ENCODE measurements around the gene ZAP70. TPM values are rescaled to one million over a fixed set of nuclear protein-coding genes. Genes with fewer than 3 reads are reported as not detected.
"Not testable (repeated sequence)": the region's sequence is repeated elsewhere in the genome, so short reads cannot be mapped to it uniquely, and the experiment has no call there.

Gene ZAP70
- total RNA-seq, 2 donors from 2014 or later = 0.86 to 1.4 TPM

DNA sequence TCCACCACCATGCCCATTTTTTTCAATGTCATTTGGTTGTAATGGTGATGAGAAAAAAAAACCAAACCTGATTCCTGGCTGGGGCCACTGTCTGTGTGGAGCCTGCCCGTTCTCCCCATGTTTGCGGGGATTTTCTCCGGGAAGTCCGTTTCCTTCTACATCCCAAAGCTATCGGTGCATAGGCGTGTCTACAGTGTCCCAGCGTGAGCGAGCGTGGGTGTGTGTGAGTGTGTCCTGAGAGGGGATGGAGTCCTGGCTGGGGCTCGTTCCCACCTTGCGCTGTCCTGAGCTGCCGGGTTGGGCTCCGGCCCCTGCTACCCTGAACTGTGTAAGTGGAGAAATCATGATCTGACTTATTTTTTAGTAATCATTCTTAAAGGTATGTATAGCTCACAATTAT, 7.3 kb upstream of the ZAP70 start:
- H3K4me3 ChIP-seq = no peak overlapping the region
- no peak for DNase-seq (ENCODE audit: low spot score)
- TF ChIP-seq, protein P1, sequence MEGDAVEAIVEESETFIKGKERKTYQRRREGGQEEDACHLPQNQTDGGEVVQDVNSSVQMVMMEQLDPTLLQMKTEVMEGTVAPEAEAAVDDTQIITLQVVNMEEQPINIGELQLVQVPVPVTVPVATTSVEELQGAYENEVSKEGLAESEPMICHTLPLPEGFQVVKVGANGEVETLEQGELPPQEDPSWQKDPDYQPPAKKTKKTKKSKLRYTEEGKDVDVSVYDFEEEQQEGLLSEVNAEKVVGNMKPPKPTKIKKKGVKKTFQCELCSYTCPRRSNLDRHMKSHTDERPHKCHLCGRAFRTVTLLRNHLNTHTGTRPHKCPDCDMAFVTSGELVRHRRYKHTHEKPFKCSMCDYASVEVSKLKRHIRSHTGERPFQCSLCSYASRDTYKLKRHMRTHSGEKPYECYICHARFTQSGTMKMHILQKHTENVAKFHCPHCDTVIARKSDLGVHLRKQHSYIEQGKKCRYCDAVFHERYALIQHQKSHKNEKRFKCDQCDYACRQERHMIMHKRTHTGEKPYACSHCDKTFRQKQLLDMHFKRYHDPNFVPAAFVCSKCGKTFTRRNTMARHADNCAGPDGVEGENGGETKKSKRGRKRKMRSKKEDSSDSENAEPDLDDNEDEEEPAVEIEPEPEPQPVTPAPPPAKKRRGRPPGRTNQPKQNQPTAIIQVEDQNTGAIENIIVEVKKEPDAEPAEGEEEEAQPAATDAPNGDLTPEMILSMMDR (IDR thresholded peaks at IDR 0.05) = no peak
- no peaks in the 10 kb centered on the region for H3K36me3 ChIP-seq
- no peaks in the 10 kb centered on the region for H3K27me3 ChIP-seq
- H3K27ac ChIP-seq = no peak overlapping the region
- no peaks in the 10 kb centered on the region for H3K9me3 ChIP-seq
- no peaks in the 10 kb centered on the region for H3K4me1 ChIP-seq

DNA sequence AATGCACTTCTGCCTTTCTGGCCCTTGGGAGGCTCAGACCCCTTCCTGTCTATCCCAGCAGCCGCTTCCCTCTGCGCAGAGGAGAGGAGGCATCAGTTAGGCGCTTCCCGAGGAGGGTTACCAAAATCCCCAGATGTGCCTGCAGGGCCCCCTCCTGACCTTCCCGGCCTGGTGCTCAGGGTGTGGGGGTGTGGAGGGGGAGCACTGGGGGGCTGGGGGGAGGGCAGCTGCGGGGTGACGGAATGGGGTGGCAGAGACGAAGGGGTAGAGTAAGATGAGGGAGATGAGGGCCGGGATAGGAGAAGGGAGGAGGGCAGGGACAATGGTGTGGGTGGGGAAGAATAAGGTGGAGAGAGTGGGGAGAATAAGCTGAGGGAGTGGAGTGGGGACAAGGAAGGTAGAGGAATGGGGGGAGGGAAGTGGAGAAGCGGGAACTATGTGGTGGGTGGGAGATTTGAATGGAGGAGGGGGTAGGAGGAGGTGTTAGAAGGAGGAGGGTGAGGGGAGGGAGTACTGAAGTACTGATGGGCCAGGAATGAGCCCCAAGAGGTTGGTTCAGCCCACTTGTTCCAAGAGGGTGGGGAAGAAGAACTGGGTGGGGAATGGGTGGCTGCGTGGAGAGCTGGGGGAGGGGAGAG, 6.5 kb upstream of the ZAP70 start:
- DNase-seq (ENCODE audit: low spot score) = no peak

DNA sequence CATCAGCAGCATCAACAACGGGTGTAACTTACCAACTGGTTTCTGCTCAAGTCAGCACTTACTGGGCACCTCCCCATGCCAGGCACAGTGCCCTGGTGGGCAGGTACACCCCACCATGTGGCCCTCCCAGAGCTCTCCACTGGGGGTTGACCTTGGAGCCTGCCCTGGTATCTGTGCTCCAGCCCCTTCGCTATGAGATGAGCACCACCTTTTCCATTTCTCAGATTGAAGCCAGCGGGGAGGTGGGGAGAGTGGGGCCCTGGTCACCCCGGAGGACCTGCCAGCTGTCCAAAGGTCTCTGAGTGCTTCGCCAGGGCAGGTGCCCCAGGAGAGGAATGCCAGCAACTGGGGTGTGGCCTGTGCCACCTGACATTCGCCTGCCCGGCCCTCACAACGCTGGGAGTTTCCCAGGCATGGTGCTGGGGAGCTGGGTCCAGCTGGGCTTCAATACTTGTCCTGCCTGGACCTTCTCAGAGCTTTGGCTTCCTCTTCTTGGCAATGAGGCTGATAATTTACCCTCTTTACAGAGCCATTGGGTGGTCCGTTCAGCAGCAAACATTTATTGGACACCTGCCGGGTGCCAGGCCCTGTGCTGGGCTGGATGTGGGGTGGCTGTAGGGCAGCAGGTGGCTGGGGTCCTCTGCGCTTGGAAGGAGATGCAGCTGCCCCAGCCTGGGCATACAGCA, 5.9 kb upstream of the ZAP70 start:
- no peaks in the 10 kb centered on the region for H3K4me1 ChIP-seq
- DNase-seq (ENCODE audit: low spot score) = no peak

More for the DNA sequence above, 6.5 kb upstream of the ZAP70 start:
- H3K27me3 ChIP-seq = no peaks in the 10 kb centered on the region
- no peaks in the 10 kb centered on the region for H3K36me3 ChIP-seq
- TF ChIP-seq, protein P1 (IDR thresholded peaks at IDR 0.05) = no peak
- H3K4me1 ChIP-seq = no peaks in the 10 kb centered on the region
- H3K9me3 ChIP-seq = no peaks in the 10 kb centered on the region
- no peak overlapping the region for H3K27ac ChIP-seq
- no peak overlapping the region for H3K4me3 ChIP-seq

DNA sequence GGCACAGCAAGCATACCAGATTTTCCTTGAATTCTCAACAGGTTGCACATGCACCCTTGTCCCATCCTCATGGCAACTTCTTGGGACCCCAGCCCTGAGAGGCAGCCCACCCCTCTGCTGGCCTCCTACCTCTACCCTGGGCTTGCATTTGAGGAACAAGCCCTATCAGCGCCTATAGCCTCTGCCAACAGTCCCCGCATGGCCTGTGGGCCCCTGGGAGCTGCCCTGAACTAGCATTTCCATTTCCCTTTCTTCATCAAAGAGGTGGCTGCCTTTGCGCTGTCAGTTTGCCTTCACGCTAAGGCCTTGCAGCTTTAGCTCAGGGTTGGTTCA, 5.4 kb upstream of the ZAP70 start:
- H3K27me3 ChIP-seq = no peaks in the 10 kb centered on the region
- TF ChIP-seq, protein P1 (IDR thresholded peaks at IDR 0.05) = no peak
- H3K36me3 ChIP-seq = no peaks in the 10 kb centered on the region

More for the DNA sequence above, 5.9 kb upstream of the ZAP70 start:
- TF ChIP-seq, protein P1 (IDR thresholded peaks at IDR 0.05) = no peak
- H3K4me3 ChIP-seq = no peak overlapping the region
- no peak overlapping the region for H3K27ac ChIP-seq
- no peaks in the 10 kb centered on the region for H3K27me3 ChIP-seq
- H3K9me3 ChIP-seq = no peaks in the 10 kb centered on the region
- no peaks in the 10 kb centered on the region for H3K36me3 ChIP-seq

DNA sequence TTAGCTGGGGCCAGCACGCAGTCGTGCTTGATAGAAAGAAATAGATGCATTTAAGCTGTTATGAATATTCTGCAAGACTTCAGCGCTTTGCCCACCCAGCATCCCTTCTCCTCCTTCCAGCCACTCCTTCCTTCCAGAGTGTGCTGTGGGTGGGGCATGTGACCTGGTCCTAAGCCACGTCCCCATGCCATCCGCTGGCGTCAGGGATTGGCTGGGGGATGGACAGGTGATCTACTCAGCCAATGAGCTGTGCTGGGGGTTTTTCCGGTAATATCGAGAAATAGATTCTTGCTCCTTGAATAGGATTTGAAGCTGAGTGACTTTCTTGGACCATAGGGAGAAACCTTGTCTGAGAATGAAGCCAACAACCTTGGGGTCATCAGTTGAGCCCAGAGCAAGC, 4.8 kb upstream of the ZAP70 start:
- DNase-seq (ENCODE audit: low spot score) = no peak
- Histone ChIP-seq H3K4me3 (no peak overlapping the region), H3K4me1 (no peaks in the 10 kb centered on the region), H3K9me3 (no peaks in the 10 kb centered on the region), H3K36me3 (no peaks in the 10 kb centered on the region), H3K27ac (no peak overlapping the region), H3K27me3 (no peaks in the 10 kb centered on the region)
- TF ChIP-seq, protein P1 (IDR thresholded peaks at IDR 0.05) = no peak

More for the DNA sequence above, 5.4 kb upstream of the ZAP70 start:
- H3K9me3 ChIP-seq = no peaks in the 10 kb centered on the region
- no peak overlapping the region for H3K4me3 ChIP-seq
- no peak overlapping the region for H3K27ac ChIP-seq
- no peak for DNase-seq (ENCODE audit: low spot score)
- H3K4me1 ChIP-seq = no peaks in the 10 kb centered on the region

DNA sequence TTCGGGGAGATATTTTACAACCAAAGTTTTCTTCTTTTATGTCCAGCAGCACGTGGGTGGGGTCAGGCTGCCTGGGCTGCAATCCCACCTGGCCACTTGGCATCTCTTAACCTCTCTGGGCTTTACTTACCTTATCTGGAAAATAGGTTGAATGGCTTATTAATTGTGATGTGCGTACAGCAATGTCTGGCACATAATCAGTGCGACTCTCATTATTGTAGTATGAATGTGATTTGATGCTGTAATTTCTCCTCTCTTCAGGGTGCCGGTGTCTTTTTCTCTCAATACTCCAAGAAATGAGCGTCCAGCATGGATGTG, 2.0 kb upstream of the ZAP70 start:
- Histone ChIP-seq H3K27ac (no peak overlapping the region), H3K4me3 (no peak overlapping the region), H3K9me3 (no peaks in the 10 kb centered on the region), H3K36me3 (no peaks in the 10 kb centered on the region), H3K4me1 (no peaks in the 10 kb centered on the region), H3K27me3 (no peaks in the 10 kb centered on the region)
- TF ChIP-seq, protein P1 (IDR thresholded peaks at IDR 0.05) = no peak
- DNase-seq (ENCODE audit: low spot score) = no peak

DNA sequence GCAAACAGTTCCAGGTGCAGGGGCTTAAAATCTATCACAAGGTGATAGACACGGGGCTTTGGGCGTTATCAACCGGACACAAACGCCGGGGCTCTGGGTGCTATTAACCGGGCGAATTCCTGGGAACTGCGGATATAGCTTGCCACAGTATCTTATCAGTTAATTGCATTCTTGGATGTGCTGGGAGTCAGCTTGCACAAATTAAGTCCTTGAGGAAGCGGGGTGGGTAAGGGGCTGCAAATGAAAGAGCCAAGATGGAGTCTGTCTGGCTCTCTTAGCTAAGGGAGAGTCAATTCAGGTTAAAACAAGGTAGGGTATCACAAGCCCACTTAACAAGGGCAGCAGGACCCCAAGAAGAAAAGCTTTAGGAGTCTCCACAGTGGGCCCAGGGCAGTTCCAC, 1.2 kb upstream of the ZAP70 start:
- DNase-seq (ENCODE audit: low spot score); H3K36me3 ChIP-seq; H3K27me3 ChIP-seq; H3K27ac ChIP-seq; H3K4me1 ChIP-seq; H3K9me3 ChIP-seq; H3K4me3 ChIP-seq: not testable (repeated sequence)

All from right atrium auricular region (tissue), 2 donors.